ENCODE results near the gene SCMH1.

Gene SCMH1

DNA sequence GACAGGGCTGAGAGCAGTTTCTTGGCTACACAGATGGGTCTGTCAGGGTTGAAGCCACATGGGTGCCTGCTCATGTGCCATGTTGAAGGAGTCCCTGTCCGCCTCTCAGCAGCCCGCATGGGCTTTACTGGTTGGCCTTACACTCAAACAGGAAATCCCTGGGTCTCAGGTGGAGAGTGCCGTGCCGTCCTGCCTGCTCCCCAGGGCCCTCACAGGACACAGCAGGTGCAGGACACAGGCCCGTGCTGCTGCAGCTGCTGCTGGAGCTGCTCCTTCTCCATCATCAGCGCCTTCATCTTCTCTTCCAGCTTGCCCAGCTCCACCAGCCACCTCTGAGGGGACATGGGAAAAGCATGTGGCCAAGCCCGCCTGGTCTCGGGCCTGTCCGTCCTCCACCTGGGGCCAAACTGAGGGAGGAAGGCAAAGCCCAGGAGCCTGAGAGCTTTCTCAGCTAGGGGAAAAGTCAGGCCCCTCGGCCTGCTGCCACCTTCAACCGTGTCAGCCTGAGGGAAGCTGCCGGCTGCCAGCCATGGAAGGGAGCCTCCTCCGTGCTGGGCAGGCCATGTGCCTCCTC lies 226.1 kb downstream of the SCMH1 start:
- TF ChIP-seq GATA2 (IDR thresholded peaks at IDR 0.05; ENCODE audit: low read depth, low read length): no peak
- TF ChIP-seq GATA3 (IDR thresholded peaks at IDR 0.05; ENCODE audit: low read depth, low read length): no peak

DNA sequence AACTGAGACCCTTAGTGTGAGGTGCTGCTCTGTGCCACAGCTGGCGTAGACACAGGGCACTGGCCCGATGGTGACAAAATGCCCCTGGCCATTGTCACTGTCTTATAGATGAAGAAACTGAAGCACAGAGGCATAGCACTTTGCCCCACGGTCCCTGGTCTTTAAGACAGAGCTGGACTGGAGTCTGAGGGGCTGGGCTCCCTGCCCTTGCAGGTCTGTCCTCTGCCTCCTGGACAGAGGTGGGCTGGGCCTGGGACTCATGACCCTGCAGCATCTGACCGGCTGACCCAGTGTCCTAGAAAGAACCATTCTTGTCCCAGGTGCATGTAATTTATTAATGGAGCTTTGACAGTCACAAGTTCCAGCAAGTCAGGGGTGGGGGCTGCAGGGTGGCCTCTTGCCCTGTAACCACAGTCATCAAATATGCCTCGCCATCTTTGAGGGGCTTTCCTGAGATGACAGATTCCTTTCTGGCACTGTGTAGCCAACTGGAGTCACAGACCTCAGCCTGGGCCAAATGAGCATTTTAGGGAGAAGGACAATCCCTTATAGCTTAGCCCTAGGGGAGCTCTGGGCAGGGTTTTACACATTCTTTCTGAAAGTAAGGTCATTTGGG lies 226.7 kb downstream of the SCMH1 start:
- TF ChIP-seq GATA2 (IDR thresholded peaks at IDR 0.05; ENCODE audit: low read depth, low read length) (no peak), GATA3 (IDR thresholded peaks at IDR 0.05; ENCODE audit: low read depth, low read length) (no peak)

DNA sequence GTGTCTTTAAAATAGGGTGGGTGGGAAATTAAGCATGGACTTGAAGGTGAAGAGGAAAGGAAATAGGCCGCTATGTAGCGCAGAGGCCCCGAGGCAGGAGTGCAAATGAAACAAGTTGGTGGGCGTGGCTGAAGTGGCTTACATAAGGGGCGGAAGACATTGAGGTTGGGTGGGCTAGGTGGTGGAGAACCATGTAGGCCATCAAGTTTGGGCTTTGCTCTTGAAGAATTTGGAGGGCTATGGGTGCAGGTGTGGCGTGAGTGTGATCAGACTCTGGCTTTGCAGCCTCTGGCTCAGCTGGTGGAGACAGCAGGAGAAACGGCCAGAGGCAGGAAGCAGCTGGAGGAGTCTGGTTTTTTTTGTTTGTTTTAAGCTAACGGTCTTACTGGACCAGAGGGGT lies 227.2 kb downstream of the SCMH1 start:
- no peak for TF ChIP-seq GATA3 (IDR thresholded peaks at IDR 0.05; ENCODE audit: low read depth, low read length)
- no peak for TF ChIP-seq GATA2 (IDR thresholded peaks at IDR 0.05; ENCODE audit: low read depth, low read length)

DNA sequence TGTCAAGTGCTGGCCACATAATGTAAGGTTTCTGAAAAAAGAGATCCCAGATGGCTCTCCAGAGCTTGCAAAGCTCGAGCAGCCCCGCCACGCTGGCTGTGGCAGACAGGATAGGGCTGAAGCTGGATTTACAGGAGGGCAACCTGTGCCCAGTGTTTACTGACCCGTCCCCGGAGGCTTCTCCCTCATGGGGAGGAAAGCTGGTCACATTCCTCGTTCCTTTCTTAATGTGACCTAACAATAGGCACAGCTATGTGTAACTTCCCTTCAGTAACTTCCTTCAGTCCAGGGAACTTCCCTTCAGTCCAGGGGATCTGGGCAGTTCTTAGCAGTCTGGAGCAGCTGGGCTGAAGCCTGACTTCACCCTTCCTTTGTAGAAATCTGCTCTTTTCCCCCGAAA lies 228.3 kb downstream of the SCMH1 start:
- TF ChIP-seq GATA2 (IDR thresholded peaks at IDR 0.05; ENCODE audit: low read depth, low read length) (no peak), GATA3 (IDR thresholded peaks at IDR 0.05; ENCODE audit: low read depth, low read length) (no peak)

DNA sequence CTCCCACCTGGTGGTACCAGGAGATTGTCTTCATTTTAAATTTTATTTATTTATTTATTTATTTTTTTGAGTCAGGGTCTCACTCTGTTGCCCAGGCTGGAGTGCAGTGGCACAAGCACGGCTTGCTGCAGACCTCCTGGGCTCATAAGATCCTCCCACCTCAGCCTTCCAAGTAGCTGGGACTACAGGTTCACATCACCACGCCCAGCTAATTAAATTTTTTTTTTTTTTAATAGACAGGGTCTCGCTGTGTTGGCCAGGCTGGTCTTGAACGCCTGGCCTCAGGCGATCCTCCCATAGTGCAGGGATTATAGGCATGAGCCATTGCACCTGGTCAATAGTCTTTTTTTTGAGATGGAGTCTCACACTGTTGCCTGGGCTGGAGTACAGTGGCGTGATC lies 229.1 kb downstream of the SCMH1 start:
- TF ChIP-seq GATA2 (IDR thresholded peaks at IDR 0.05; ENCODE audit: low read depth, low read length): no peak

DNA sequence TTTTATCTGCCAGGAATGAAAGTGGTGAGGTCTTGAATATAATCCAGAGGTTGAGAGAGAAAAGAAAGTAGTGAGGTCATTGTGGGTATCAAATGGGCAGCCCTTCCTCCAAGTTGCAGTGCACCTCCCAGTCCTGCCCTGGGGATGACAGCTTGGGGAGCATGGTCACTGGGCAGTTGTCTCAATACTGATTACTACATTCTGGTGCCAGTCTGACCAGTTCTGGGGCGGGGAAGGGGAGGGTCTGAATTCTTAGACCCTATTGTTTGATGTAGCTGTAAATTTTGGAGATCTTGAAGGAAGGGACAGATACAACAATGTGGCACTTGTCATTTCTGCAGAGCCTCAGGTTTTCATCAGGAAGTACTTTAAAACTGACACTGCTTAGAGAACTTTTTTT lies 231.8 kb downstream of the SCMH1 start:
- no peak for TF ChIP-seq GATA2 (IDR thresholded peaks at IDR 0.05; ENCODE audit: low read depth, low read length)
- TF ChIP-seq GATA3 (IDR thresholded peaks at IDR 0.05; ENCODE audit: low read depth, low read length): no peak

DNA sequence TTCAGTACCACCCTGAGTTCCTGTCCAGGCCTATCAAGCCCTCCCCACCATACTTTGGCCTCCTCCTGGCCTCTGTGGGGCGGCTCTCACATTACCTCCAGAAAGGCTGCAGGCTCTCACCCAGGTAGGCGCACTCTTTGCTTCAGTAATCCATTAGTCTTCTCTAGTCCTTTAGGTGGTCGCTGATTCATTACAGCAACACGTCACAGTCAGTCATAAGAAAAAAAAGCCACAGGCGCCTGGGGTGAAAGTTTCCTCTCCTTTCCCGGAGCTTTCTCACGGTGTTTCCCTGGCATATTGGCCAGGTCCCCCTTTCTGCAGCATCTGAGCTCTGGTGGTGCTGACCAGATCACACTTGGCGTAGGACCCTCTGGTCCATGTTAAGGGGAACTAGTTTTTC lies 232.6 kb downstream of the SCMH1 start:
- no peak for TF ChIP-seq GATA2 (IDR thresholded peaks at IDR 0.05; ENCODE audit: low read depth, low read length)
- TF ChIP-seq GATA3 (IDR thresholded peaks at IDR 0.05; ENCODE audit: low read depth, low read length): no peak

DNA sequence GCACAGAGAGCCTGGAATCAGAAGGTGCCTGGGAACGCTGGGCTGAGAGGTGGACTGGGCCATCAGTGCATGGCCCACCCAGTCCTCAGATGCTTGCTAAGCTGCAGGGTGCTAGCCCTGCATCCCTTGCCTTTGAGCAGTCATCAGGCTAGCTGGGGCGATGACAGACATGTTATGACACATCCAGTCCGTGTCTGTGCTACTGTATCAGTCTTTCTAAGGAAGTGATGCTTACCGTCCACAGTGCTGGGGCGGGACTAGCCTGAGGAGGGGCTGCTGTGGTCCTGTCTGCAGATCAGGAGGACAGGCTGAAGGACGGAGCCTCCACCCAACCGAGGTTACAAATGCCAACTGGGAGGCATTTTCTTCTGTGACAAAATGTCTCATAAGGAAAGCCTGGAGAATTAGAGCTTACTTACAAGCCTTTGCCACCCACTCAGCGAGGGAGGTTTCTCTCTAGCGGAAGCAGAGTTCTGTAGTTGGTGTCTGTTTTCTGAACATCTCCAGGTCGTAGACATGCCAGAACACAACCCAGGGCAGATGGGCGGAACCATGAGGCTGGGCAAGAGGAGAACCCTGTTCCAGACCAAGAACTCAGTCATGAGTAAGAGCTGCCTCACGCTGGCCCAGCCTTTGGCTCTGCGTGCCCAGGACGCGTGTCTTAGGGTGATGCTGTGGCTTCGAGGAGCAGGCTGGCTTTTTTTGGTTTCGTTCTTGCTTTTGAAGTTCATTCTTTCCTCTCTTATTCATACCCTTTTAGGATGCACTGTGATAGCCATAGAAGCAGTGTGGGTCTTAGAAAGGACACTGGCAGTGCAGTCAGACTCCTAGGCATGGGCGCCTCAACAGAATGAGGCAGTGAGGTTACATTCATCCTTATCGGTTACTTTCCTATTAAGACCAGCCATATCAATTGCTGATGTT lies 234.9 kb downstream of the SCMH1 start:
- TF ChIP-seq GATA3 (IDR thresholded peaks at IDR 0.05; ENCODE audit: low read depth, low read length): no peak
- TF ChIP-seq GATA2 (IDR thresholded peaks at IDR 0.05; ENCODE audit: low read depth, low read length): no peak

DNA sequence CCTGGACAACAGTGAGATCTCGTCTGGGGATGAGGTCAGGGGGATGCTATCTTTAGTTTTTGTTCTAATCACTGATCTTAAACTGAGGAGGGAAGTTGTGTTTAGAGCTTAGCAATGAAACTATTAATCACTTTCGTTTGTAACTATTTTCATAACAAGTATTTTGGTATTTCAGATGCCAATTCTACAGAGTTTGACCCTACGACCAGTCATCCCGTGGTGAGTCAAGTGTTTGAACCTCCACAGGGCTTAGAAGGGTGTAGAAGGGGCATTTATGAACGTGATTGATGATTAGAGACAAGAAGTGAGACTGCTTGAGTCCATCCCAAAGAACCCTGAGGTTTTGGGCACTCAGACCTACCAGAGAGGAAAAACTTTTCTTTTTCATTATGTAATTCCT lies 236.2 kb downstream of the SCMH1 start:
- TF ChIP-seq GATA2 (IDR thresholded peaks at IDR 0.05; ENCODE audit: low read depth, low read length) (no peak), GATA3 (IDR thresholded peaks at IDR 0.05; ENCODE audit: low read depth, low read length) (no peak)

DNA sequence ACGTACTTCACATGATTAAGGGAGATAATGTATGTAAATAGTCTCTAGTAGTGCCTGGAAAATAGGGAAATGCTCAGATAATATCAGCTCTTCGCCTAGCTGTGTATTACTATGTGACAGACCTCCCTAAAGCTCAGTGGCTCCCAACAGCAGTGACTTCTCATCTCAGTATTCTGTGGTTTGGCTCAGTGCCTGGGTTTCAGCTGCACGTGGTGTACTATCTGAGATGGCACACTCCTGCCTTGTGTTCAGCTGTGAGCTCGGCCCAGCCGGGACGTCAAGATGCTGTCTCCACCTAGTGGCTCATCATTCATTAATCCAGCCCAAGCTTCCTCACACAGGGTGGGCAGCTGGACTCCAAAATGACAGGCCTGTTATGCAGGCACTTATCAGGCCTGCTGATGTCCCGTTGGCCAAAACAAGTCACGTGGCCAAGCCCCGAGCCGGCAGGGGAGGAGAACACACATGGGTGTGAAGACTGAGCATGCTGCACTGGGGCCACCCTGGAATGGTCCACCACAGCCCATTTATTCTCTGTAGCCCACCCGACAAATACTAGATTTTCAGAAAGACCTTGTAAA lies 238.4 kb downstream of the SCMH1 start:
- TF ChIP-seq GATA3 (IDR thresholded peaks at IDR 0.05; ENCODE audit: low read depth, low read length): peak; percentile 41; the same call in 1 of the 2 replicates
- TF ChIP-seq GATA2 (IDR thresholded peaks at IDR 0.05; ENCODE audit: low read depth, low read length): peak; percentile 81

DNA sequence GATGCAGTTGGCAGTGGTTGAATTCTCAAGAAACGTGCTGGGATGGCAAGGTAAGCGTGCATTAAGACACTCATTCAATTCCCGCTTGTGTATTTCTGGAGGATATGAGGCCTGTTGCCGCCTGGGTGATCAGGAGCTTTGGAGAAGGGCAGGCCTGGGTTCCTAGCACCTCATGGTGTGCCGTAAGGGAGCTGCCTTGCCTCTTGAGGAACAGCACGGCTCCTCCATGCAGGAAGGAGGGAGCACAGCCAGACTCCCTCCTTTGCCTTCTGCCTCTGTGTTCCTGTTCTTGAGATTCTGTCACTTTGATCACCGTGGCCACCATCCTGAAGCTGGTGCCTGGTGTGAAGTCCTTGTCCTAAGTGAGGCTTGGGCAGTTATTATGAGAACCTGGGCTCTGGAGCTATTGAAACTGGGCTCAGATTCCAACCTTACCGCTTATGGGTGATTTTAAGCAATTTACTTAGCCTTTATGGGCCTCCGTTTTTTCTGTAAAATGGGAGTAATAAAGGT lies 238.9 kb downstream of the SCMH1 start:
- TF ChIP-seq GATA2 (IDR thresholded peaks at IDR 0.05; ENCODE audit: low read depth, low read length) (no peak), GATA3 (IDR thresholded peaks at IDR 0.05; ENCODE audit: low read depth, low read length) (no peak)

DNA sequence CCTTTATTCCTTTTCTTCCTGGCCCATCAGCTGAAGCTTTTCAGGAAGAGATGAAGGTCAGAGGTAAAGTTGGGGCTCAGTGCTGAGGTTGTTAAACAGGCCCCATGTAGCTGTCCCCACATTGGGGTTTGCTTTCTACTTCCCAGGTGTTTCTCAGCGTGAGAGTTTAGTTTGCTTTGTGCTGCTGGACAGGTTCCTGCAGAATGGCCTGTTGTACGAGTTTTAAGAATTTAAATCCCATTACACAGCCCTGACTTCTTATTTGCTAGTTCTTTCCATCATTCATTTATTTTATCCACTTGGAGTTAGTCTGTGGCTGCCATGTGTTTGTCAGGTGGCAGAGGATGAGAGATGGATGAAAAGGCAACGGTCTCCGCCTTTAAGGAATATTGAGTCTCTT lies 243.4 kb downstream of the SCMH1 start:
- TF ChIP-seq GATA2 (IDR thresholded peaks at IDR 0.05; ENCODE audit: low read depth, low read length) (no peak), GATA3 (IDR thresholded peaks at IDR 0.05; ENCODE audit: low read depth, low read length) (no peak)

DNA sequence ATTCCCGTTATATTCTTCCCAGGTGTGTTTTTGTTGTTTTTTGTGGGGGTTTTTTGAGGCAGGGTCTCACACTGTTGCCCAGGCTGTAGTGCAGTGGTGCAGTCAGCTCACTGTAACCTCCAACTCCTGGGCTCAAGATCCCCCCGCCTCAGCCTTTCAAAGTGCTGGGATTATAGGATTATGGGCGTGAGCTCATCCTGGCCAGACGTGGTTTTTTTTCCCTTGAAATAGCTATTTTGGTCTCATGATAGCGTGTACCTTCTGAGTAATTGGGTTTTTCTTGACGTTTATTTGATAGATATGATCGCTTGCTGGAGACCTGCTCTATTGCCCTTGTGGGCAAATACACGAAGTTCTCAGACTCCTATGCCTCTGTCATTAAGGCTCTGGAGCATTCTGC lies 245.0 kb downstream of the SCMH1 start:
- TF ChIP-seq GATA2 (IDR thresholded peaks at IDR 0.05; ENCODE audit: low read depth, low read length): no peak
- no peak for TF ChIP-seq GATA3 (IDR thresholded peaks at IDR 0.05; ENCODE audit: low read depth, low read length)

DNA sequence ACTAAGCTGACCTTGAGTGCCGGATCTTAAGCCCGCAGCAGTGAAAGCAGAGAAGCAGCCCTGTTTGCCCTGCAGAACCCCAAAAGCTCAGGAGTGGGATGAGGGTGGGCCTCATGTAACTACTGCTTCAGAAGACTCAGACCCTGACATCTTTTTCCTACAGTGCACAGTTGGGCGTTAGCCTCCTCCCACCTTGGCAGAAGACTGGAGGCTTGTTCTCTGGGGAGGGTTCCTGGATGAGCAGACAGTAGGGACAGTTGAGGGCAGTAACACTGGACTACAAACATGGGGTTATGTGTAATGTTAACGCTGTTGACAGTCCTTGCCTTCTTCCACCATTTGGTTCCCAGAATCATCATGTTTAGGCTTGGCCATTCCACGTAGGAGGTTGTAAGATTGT lies 253.0 kb downstream of the SCMH1 start:
- TF ChIP-seq GATA3 (IDR thresholded peaks at IDR 0.05; ENCODE audit: low read depth, low read length) (no peak), GATA2 (IDR thresholded peaks at IDR 0.05; ENCODE audit: low read depth, low read length) (no peak)

Measured in SH-SY5Y (cell line).